ENCODE data around the gene ATG7.

DNA sequence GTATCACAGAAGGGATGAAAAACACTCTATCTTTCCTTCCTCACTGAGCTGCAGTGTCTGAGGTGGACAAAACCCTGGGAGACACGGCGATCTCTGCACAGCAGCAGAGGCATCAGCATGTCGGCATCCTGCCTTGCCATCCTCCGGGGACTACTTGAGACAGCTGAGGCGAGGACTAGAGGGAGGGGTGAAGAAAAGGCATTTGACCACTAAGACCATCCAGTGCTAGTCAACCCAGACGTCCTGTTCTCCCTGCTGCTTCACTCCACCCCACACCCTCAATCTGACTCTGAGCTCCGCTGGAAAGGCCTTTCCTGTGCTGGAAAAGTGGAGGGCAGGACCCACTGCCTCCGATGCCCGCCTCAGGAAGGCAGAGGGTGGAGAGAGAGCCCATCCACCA is 304.3 kb downstream of the ATG7 start:
- TF ChIP-seq, protein P1, sequence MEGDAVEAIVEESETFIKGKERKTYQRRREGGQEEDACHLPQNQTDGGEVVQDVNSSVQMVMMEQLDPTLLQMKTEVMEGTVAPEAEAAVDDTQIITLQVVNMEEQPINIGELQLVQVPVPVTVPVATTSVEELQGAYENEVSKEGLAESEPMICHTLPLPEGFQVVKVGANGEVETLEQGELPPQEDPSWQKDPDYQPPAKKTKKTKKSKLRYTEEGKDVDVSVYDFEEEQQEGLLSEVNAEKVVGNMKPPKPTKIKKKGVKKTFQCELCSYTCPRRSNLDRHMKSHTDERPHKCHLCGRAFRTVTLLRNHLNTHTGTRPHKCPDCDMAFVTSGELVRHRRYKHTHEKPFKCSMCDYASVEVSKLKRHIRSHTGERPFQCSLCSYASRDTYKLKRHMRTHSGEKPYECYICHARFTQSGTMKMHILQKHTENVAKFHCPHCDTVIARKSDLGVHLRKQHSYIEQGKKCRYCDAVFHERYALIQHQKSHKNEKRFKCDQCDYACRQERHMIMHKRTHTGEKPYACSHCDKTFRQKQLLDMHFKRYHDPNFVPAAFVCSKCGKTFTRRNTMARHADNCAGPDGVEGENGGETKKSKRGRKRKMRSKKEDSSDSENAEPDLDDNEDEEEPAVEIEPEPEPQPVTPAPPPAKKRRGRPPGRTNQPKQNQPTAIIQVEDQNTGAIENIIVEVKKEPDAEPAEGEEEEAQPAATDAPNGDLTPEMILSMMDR (conservative IDR thresholded peaks at IDR 0.05; ENCODE audit: low read length) = no peak
- no peak for TF ChIP-seq EZH2phosphoT487 (IDR thresholded peaks at IDR 0.05; ENCODE audit: borderline replicate concordance, low read depth, low read length)

Data from OCI-LY7 (cell line).